Measurements from ENCODE around the gene RFPL1. TPM values are rescaled to one million over a fixed set of nuclear protein-coding genes. Genes with fewer than 3 reads are reported as not detected.
A peak's percentile ranks its signal among the peaks of the same experiment; 100 is the strongest.

Gene RFPL1
- total RNA-seq, 4 donors from 2014 or later: not detected

- TF ChIP-seq EP300 (IDR thresholded peaks at IDR 0.05) (no peak), CTCF (IDR thresholded peaks at IDR 0.05) (no peak), POLR2AphosphoS5 (IDR thresholded peaks at IDR 0.05) (no peak), POLR2A (IDR thresholded peaks at IDR 0.05) (no peak)
- 14 to 20% methylated on average over 1 to 4 of the region's 4 CpGs for WGBS, 2 donors (ENCODE audit: low coverage in 1 of 2)
- Histone ChIP-seq H3K27me3 (peaks cover 96% of the 10 kb centered on the region), H3K36me3 (no peaks in the 10 kb centered on the region), H3K27ac (no peak overlapping the region), H3K4me1 (peaks cover 0 to 36% (median 15%) of the 10 kb centered on the region in 3 donors), H3K4me3 (no peak overlapping the region), H3K9me3 (peaks cover 0 to 9% (median 0%) of the 10 kb centered on the region in 3 donors)
- no peak for ATAC-seq
These were observed 39.4 kb downstream of the RFPL1 start for GRCh38 chr22:29477723-29478318.

GRCh38 chr22:29478326-29479276 lies 40.2 kb downstream of the RFPL1 start:
- H3K36me3 ChIP-seq: no peaks in the 10 kb centered on the region
- no peak overlapping the region for H3K27ac ChIP-seq
- peaks cover 0 to 36% (median 15%) of the 10 kb centered on the region in 3 donors for H3K4me1 ChIP-seq
- H3K4me3 ChIP-seq: no peak overlapping the region
- peaks cover 96% of the 10 kb centered on the region for H3K27me3 ChIP-seq
- H3K9me3 ChIP-seq: peaks cover 0 to 9% (median 0%) of the 10 kb centered on the region in 3 donors
- ATAC-seq: no peak
- WGBS, 2 donors (ENCODE audit: low coverage in 1 of 2): 2 to 16% methylated on average over 7 to 13 of the region's 21 CpGs
- TF ChIP-seq POLR2A (IDR thresholded peaks at IDR 0.05): no peak
- no peak for TF ChIP-seq CTCF (IDR thresholded peaks at IDR 0.05)
- no peak for TF ChIP-seq EP300 (IDR thresholded peaks at IDR 0.05)
- no peak for TF ChIP-seq POLR2AphosphoS5 (IDR thresholded peaks at IDR 0.05)

- peaks cover 86% of the 10 kb centered on the region for H3K27me3 ChIP-seq
- peaks cover 0 to 9% (median 0%) of the 10 kb centered on the region in 3 donors for H3K9me3 ChIP-seq
- H3K36me3 ChIP-seq: no peaks in the 10 kb centered on the region
- no peak for TF ChIP-seq POLR2AphosphoS5 (IDR thresholded peaks at IDR 0.05)
- no peak for TF ChIP-seq CTCF (IDR thresholded peaks at IDR 0.05)
- no peak for TF ChIP-seq POLR2A (IDR thresholded peaks at IDR 0.05)
- no peak for TF ChIP-seq EP300 (IDR thresholded peaks at IDR 0.05)
- H3K4me1 ChIP-seq: peaks cover 0 to 36% (median 15%) of the 10 kb centered on the region in 3 donors
- ATAC-seq: no peak
- no peak within 1 kb of the TSS for H3K27ac ChIP-seq
- WGBS, 2 donors (ENCODE audit: low coverage in 1 of 2): 4 to 6% methylated on average over 11 to 23 of the region's 48 CpGs
- peak within 1 kb of the TSS in 1 of 2 donors; percentile 30 for H3K4me3 ChIP-seq
These were observed 41.3 kb downstream of the RFPL1 start, which contains the start of gene NEFH for GRCh38 chr22:29479417-29480261. TSS of gene NEFH (plus strand) at chr22:29480218. CDS start at chr22:29480263, 45 bp downstream.

- Histone ChIP-seq H3K9me3 (peaks cover 0 to 9% (median 0%) of the 10 kb centered on the region in 3 donors), H3K27me3 (peaks cover 82% of the 10 kb centered on the region), H3K4me3 (peak overlapping the region in 1 of 2 donors; percentile 30), H3K36me3 (no peaks in the 10 kb centered on the region), H3K27ac (no peak overlapping the region), H3K4me1 (peaks cover 0 to 36% (median 15%) of the 10 kb centered on the region in 3 donors)
- no CpG with 5 or more reads among the region's 39 CpGs for WGBS, 2 donors (ENCODE audit: low coverage in 1 of 2)
- TF ChIP-seq POLR2AphosphoS5 (IDR thresholded peaks at IDR 0.05): no peak
- no peak for TF ChIP-seq CTCF (IDR thresholded peaks at IDR 0.05)
- TF ChIP-seq EP300 (IDR thresholded peaks at IDR 0.05): no peak
- TF ChIP-seq POLR2A (IDR thresholded peaks at IDR 0.05): no peak
- ATAC-seq: no peak
These were observed 41.8 kb downstream of the RFPL1 start for GRCh38 chr22:29480262-29480511.

Measured in gastroesophageal sphincter (tissue), 4 donors.